G401.6 (cell line): Measurements from ENCODE around the gene RAB7B.

Source experiments
- FAIRE-seq: peaks from 2 replicates; lab custom pipeline; 2012; peaks lifted over from hg19 to GRCh38; lab: Jason Lieb, UNC

Gene RAB7B

DNA sequence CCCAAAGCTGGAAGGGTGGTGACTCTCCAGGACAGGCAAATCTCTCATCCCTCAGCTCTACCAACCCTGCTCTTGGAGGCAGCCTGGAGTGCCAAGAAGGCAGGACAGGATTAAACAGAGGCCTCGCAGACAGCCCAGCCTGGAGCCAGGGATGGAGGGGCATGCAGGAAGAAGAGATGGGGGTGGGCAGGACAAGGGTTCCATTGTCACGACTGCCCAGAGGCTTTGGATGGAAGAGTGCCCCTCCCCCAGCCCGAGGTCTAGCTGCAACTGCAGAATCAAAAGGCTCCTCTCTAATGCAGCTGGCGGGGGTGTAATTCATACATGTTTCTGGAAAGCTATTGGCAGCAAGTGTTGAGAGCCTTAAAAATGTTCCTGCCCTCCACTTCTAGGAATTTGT lies 8.8 kb downstream of the RAB7B start:
- FAIRE-seq = no peak

DNA sequence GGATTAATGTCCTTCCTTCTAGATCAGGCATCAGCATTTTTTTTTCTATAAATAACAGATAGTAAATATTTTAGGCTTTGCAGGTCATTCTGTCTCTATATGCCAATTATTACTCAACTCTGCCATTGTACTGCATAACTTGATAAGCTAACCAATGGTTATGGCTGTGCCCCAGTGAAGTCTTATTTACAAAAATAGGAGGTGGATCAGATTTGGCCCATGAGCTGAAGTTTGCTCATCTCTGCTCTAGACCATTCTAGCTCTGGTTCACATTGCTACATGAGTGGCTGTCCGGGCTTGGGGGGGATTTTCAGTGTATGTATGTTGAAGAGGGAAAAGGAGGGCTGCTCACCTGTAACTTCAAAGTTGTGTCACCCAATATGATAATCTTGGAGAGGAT lies 10.1 kb downstream of the RAB7B start:
- no peak for FAIRE-seq

DNA sequence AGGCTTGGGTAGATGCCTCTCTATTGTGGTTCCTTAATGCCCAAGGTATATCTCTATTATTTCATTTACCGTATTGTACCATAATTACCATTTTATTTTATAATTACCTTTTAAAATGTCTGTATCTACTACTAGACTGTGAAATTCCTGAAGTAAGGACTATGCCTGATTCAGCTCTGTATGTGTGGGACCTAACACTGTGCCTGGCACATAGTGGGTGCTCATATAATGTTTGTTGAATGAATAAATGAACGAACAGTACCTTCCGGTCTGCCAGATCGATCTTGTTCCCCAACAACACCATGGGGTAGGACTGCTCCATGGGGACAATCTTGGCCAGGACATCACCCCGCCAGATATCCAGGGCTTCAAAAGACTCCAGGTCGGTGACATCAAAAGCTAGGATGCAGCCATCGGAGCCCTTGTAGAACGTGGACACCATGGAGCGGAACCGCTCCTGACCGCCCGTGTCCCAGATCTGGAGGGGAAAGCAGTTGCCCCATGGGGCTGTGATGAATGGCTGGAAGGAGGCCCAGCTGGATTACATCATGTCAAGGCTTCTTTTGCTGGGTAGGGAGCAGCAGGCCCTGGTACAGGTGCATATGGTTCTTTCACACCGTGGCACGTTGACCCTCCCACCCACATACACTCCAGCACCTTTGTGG lies 10.8 kb downstream of the RAB7B start:
- no peak for FAIRE-seq

DNA sequence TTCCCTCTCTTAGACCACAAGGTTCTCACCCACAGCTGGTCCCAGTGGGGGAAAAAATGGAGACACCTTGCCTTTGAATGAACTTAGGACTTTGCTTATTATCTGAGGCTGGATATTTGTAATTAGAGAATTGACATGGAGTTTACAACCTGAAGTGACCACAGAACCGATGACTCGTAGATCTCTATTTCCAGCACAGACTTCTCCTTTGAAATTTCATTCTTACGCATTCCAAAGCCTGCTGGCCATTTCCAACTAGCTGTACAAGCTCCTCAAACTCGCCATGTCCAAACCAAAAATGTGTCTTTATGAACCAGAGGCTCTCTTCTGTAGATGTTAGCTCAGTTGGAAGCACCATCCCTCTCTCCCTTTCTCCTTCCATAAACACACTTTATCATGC lies 12.0 kb downstream of the RAB7B start:
- no peak for FAIRE-seq

DNA sequence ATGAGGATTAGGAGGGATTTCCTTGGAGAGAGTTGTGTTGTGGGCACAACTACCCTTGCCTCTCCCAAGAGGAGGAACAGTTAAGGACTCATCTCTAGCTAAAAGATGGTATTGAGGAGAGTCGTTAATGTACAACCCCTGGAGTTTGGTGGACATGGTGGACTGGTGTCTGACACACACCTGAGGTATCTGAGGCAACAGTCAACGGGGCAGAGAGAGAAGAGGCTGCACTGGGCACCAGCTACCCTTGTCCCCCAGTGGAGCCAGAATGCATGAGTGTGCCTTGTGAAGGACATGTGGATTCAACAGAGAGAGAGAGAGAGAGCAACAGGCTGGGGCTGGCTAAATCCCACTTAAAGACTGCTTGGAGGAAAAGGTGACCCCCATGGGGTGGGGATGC lies 13.0 kb downstream of the RAB7B start:
- FAIRE-seq = no peak

DNA sequence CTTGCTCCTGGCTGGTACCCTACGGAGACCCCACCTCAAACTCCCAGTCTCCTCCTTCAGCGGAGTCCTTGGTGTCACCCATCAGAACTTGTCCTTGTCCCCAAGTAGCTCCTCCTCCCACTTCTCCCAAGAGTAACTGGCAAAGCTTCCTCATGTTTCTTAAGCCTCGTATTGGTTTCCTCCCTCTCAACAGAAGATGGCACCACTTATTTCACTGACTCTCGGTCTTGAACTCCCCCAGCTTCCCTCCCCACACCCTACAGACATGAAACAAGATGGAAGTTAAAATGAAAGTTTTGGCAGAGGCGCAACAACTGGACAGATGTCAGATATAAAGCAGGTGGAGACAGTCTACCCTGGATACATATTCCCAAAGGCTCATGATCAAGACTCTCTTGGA lies 13.4 kb downstream of the RAB7B start:
- no peak for FAIRE-seq

DNA sequence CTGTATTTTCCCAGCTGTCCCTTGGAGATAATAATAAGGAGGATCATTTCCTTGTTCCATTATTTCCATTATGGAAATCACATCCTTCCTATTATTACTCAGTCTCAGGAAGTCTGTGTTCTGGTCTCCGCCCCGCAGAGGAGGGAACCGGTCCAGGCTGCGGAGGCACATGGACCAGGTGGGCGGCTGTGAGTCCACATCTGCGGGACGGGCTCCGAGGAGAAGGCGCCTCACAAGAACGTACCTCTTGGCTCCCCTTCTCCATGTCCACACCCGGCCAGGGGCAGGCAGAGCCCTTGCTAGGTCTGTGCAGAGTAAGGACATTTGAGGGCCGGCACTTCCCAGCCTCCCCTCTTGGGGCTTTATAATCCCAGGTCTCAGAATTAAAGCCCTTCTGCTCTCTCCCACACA lies 14.6 kb downstream of the RAB7B start:
- no peak for FAIRE-seq

DNA sequence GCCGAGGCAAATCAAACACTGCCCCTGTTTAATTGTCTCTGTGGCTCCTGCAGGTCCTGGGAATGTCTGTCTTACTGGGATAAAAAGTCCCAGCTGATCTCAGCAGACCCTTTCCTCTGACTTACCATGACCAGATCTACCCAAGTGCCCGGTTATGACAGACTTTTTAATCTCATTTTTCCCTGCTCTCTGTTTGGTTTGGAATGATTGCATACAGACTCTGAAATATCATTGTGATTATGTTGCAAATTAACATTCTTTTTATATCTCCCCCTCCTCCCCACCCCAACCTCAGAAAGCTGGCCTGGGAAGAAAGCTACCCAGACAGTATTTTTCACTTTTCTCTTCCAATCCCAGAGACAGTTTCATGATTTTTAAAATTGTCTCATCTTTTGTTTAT lies 16.3 kb downstream of the RAB7B start:
- no peak for FAIRE-seq

DNA sequence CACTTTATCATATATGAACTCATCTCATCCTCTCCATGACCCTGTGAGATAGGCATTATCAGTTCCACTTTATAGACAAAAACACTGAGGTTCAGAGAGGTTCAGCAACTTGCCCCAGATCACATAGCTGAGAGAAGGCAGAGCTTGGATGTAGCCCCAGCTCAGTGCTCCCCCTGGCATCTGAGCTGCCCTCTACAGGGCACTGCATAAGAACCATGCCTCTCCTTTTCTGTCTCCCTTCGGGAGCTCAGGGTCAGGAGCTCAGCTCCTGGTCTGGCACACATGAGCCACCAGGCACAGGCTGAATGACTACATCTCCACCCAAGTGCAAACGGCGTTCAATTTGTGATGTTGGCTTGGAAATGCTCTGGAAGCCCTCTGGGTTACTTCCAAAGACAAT lies 16.9 kb downstream of the RAB7B start:
- no peak for FAIRE-seq

DNA sequence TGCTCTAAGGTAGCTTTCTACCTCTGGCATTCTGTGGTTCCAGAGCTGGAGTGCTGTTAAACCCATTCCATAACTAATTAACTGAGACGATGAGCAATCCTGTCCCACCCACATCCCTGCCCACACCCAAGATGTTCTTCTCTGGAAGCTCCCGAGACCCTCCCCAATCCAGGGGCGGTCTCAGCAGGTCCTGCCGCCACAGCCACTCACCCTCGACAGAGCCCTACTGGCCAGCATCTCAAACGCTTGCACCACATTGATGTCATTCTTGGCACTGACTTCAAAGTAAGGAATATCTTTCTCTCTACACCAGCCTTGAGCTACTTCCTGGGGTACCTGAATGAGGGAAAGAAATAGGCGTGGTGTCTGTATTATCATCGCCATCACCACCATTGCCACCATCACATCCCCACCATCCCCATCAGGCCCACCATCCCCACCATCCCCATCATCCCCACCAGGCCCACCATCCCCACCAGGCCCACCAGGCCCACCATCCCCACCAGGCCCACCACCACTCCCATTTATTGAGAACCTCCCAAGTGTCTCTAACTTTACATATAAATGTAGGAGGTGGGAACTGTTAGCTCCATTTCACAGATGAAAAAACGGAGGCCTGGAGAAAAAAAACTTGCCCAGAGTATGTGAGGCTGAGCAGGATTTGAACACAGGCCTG lies 17.7 kb downstream of the RAB7B start:
- no peak for FAIRE-seq

DNA sequence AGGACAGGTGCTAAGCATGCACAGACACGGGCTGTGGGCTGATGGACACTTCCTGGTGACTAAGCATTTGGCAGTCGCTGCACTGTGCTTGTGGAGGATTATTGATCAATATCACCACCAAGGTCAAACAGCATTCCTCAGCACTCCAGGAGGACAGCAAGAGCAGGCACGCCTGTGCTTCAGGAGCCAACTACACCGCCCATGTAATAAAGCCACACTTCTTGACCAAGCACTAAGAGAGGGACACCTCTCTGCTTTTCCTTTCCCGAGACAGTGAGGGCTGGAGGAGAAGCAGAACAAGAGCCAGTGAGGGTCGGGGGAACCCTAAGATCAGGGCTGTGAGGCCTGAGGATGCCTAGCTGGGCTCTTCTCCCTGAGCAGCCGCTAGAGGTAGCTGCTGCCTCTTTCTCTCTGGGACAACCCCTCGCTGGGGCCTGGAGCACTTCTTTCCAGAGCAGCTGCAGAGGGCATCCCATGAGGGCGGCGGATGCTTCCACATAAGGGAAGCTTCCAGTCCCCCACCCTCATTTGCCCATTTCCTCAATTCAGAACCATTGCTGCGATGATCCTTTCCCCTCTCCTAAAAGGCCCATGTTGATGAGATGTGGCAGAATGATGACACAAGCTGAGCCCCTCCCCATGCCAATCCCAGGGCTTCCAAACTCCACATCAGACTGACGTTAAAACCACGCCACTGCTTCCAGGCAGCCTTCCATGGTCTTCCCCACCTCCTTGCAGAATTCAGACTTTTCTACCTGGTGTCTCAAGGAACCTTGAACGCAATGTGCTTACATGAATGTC lies 19.1 kb downstream of the RAB7B start:
- FAIRE-seq = no peak

DNA sequence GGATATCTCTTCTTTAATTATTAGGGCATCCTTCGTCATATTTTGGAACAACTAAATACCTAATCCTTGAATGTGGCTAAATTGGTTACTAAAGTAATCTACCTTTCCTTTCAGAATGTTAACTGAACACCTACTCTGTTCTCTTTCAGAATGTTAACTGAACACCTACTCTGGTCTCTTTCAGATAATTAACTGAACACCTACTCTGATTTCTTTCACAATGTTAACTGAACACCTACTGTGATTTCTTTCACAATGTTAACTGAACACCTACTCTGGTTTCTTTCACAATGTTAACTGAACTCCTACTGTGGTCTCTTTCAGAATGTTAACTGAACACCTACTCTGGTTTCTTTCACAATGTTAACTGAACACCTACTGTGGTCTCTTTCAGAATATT lies 21.9 kb downstream of the RAB7B start:
- FAIRE-seq = no peak

DNA sequence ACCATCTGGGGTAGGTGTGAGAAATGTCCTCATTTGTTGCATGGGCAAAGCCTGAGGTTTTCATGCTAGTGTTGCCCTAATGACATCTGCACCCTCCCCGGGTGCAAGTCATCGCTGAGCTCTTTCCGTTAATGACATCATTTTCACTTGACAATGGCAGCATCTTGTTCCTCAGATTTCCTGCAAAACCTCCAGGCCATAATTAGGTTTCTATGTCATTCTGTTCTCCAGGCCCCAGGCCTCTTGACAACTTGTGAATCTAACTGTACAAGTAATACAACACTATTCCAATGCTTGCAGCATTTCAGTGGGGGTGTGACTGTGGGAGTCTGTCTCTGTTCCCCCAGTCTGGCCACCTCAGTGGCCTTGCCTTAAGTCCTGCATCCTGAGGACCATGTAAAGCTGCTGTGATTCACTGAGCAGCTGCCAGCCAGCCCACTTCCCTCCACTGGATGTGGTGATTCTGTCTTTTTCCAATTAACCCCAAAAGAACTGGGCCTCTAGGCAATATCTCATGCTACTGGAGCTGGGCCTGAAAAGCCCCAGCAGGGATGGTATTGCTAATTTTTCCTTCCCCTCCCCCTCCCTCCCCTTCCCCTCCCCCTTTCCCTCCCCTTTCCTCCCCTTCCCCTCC lies 22.8 kb downstream of the RAB7B start:
- FAIRE-seq = no peak

DNA sequence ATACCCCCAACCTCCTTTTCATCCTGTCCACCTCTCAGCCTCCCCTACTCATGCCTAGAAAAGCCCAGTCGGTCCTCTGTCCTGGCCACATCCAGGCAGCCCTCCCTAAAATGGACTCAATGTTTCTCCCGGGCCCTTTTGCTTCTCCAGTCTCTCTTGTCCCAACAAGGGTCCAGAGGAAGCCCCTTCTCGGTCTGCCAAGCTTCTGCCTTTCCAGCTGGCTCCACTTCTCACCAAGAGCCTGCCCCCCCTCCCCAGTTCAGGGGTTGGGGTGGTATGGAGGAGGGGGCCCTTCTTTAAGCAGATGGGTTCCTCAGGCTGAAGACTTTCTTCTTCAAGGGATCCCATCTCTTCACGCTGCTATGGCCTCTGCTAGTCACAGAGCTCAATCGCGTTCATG lies 23.9 kb downstream of the RAB7B start:
- FAIRE-seq = no peak

DNA sequence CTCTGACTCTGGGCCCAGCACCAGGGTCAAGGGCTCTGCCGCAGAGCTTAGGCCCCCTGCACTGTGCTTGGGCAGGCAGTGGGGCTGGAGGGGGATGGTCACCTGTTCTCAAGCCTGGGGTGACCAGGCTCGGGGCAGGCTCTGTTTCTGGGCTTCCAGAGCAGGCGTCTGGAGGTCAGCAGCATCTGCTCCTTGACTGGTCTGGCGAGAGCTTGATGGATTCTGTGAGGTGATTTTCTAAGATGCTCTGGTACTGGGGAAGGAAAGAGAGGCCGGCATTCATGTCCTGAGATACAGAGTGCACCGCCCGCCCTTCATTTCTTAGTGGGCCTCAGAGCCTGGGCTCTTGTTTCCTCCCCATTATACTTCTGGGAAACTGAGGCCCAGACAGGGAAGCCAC lies 24.5 kb downstream of the RAB7B start:
- FAIRE-seq = no peak

DNA sequence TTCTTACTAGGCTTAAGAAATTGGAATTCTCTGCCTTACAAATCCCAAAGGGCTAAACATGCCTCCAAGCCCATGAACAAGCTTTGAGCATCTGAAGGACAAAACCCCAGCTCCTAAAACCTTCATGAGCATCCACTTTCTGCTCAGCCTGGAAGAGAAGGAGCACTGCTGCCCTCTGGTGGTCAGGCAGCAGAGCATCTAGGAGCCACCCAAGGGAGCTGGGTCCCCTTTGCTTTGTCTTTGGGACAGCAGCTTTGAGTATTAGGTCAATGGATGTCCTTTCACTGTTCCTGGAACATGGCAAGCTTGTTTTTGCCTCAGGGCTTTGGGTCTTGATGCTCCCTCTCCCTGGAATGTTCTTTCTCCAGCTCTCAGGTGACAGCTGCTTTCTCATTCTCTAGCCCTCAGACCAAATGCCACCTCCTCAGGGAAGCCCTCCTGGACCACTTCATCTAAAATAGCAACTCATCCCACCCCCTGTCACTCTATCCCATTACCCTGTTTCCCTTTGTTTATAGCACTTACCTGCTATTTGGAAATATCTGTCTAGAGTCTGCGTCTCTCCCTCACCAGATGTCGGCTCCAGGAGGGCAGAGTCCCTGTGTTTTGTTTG lies 25.7 kb downstream of the RAB7B start:
- FAIRE-seq = no peak

DNA sequence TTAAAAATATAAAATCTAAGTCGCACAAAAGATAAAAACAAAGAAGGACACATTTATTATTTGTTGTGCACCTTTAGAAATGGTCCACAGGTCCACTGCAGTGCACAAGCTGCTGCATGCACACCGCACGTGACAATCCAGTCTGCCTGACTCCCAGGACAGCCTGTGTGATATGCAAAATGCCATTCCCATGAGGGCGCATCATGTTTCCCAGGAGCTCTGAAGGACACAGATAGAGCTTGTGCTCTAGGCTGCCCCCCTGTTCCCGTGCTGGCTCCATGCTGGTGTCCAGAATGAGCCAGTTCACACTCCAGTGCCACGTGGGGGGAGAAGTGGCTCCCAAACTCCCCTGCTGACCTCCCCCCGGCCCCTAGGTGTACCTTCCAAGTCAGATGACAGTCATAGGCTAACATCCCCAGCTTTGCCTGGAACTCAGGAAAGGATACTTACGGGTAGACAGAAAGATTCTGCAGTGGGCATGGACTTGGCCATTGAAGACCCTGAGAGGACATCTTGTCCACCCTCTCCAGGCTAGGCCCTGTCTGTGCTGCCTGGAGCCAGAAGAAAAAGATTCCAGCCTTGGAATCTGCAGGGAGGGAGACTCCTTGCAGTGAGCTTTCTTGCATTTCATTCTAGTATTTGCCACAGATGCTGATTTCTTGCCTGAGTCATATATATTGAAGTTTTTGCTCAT lies 26.3 kb downstream of the RAB7B start:
- FAIRE-seq = no peak

DNA sequence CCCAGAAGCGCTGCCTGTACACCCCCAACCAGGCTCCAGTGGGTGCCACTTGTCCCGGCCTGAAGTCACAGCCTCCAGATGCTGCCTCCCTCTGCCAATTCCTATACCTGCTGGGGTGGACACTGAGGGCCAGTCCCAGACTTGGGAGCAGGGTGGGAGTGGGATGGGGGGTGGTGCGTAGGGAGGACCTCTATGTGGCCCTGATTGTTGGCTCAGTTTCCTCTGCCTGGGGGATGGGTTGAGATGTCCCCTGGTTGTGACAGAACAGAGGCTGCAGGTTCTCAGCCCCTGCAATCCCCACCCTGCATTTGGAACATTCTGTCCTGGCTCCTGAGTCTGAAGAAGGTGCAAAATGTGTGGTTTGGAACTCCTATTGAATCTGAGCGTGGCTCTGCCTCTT lies 27.2 kb downstream of the RAB7B start:
- FAIRE-seq = no peak

DNA sequence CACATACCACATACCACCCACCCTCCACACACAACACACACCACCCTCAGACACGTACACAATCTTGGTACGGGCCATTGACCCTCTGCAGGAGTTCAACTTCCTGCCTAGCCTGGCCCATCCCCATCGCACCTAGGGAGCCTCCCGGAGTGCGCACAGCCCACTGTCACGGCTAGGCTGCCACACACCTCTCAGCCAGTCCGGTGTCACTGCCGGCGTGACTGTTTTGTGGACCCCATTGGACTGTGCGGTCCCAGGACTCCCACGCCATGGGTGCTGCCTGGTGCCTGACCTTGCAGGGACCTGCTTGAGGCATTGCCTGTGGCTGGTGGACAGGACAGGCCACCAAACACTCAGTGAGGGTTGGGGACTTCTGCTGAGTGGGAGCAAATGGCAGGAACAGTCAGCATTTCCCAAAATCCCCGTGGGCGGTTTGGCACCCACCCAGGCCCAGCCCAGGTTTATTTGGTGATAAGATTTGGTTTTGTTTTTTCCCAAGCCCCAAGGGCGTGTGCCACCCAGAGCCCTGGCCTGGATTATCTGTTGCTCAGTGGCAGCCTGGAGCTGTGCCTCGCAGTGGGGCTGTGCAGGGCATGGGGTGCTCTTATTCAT lies 27.7 kb downstream of the RAB7B start:
- FAIRE-seq = no peak

DNA sequence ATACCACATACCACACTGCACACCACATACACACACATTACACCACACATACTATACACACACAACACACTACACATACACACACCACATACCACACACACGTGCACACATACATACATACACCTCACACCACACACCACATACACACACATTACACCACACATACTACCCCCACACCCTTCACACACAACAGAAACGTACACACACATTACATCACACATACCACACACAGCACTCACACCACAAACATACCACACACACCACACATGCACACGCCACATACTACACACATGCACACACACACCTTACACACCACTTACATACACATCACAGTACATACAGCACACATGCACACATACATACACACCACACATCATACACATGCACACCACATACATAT lies 28.5 kb downstream of the RAB7B start:
- FAIRE-seq = no peak

DNA sequence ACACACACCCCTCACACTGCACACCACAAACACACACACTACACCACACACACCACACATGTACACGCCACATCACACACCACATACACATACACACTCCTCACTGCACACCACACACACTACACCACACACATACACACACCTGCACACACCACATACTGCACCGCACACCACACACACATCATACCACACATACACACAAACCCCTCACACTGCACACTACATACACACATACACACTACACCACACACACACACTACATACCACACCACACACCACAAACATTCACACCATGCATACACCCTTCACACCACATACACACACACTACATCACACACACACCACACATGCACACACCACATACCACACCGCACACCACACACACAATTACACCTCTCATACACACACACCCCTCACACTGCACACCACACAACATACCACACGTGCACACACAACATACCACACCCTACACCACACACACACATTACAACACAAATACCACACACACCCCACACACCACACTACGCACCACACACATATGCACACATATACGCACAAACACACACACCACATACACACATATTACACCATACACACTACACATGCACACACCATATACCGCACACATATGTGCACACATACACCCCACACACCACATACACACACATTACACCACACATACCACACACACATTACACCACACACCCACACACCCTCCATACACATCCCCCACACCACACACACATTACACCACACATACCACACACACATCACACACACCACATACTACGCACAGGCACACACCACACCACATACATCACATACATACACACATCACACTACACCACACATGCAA lies 29.6 kb downstream of the RAB7B start:
- FAIRE-seq = no peak
